ENCODE data around the gene SMC4. TPM values are rescaled to one million over a fixed set of nuclear protein-coding genes. Genes with fewer than 3 reads are reported as not detected.
A peak's percentile ranks its signal among the peaks of the same experiment; 100 is the strongest.

The SMC4 gene
- total and polyA plus RNA-seq, 10 of the 15 experiments (the other 5 are each of a cell fraction or from before 2014, with no cell fraction given): 75.6 to 288 (median 136) TPM

DNA sequence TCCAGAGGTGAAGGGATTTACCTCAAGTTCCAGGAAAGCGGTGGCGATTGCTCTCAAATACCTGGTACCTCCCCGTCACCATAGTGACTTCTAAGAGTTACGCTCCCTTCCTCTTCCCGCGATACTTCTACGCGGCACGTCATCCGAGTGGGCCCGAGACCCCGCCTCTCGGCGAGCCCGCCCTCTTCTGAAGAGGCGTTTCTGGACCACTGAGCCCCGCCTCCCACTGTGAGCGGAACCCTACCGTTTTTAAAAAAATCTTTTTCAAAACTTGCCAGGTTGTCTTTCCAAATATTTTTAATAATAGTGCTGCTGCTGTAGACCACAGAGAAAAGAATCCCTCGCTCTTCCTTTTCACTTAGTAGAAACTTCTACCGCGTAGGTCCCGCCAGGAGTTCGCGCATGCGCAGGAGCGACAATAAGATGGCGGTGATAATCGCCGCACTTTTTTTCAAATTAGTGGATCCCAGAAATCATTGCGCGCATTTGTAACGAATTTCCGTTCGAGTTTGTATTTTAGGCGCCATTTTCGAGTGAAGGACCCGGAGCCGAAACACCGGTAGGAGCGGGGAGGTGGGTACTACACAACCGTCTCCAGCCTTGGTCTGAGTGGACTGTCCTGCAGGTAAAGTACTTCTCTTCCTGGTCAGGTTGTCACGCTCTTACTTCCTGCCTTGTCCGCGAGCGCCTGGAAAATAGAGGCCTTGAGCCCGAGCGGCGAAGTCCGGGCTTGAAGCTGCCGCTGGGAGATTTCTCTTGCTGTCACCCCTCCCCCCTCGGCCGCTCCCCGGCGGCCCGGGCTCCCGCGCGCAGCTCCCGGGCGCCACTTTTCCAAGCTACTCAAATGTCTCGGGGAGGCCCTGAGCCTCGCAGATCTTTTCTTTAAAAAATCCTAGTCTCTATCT lies at the start of gene SMC4, which contains the start of gene IFT80 (continued):
- TF ChIP-seq RAD51 (IDR thresholded peaks at IDR 0.05) (no peak), SUZ12 (IDR thresholded peaks at IDR 0.05; ENCODE audit: unreplicated experiment) (no peak), RCOR1 (conservative IDR thresholded peaks at IDR 0.05; ENCODE audit: low read depth, low read length) (peak; percentile 95; the same call in 1 of the 2 replicates), NFYA (IDR thresholded peaks at IDR 0.05; ENCODE audit: borderline replicate concordance, low read depth, low read length) (no peak), NKRF (conservative IDR thresholded peaks at IDR 0.05) (peak; percentile 100), BHLHE40 (IDR thresholded peaks at IDR 0.05; ENCODE audit: borderline replicate concordance in 1 of 2, low read depth in 2 of 2, low read length in 1 of 2) (no peak; a peak in 1 of 4 replicates), KLF5 (IDR thresholded peaks at IDR 0.05; ENCODE audit: partially characterized antibody) (peak; percentile 57), CHD1 (IDR thresholded peaks at IDR 0.05; ENCODE audit: low read depth, low read length) (peak; percentile 9; the same call in 1 of the 2 replicates), MEF2A (IDR thresholded peaks at IDR 0.05; ENCODE audit: insufficient read depth, low read depth, low read length) (no peak), RUNX3 (IDR thresholded peaks at IDR 0.05; ENCODE audit: low read length) (peak; percentile 26), CREB1 (IDR thresholded peaks at IDR 0.05; ENCODE audit: low read depth) (peak; percentile 95), E4F1 (IDR thresholded peaks at IDR 0.05; ENCODE audit: borderline replicate concordance, partially characterized antibody) (no peak), ASH2L (IDR thresholded peaks at IDR 0.05; ENCODE audit: borderline replicate concordance, low read depth) (peak; percentile 53; the same call in 1 of the 2 replicates), TARDBP (IDR thresholded peaks at IDR 0.05; ENCODE audit: borderline replicate concordance) (0 out of 2 replicates have a peak, but pooled peaks have one; percentile 47), SRF (IDR thresholded peaks at IDR 0.05; ENCODE audit: low read depth in 2 of 2, low read length in 2 of 2) (no peak), JUND (IDR thresholded peaks at IDR 0.05; ENCODE audit: low read depth, low read length) (no peak), CEBPZ (IDR thresholded peaks at IDR 0.05; ENCODE audit: low read depth, low read length) (no peak), YY1 (IDR thresholded peaks at IDR 0.05; ENCODE audit: low read depth, low read length) (peak; percentile 95), SREBF1 (IDR thresholded peaks at IDR 0.05; ENCODE audit: low read length) (no peak), STAT3 (IDR thresholded peaks at IDR 0.05; ENCODE audit: low read depth, low read length) (no peak)
- TF ChIP-seq, protein P1, sequence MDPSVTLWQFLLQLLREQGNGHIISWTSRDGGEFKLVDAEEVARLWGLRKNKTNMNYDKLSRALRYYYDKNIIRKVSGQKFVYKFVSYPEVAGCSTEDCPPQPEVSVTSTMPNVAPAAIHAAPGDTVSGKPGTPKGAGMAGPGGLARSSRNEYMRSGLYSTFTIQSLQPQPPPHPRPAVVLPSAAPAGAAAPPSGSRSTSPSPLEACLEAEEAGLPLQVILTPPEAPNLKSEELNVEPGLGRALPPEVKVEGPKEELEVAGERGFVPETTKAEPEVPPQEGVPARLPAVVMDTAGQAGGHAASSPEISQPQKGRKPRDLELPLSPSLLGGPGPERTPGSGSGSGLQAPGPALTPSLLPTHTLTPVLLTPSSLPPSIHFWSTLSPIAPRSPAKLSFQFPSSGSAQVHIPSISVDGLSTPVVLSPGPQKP (IDR thresholded peaks at IDR 0.05; ENCODE audit: low read depth, low read length): no peak

Data from GM12878 (cell line).